HEK293 (cell line): Measurements from ENCODE around the gene TRPV6.
A peak's percentile ranks its signal among the peaks of the same experiment; 100 is the strongest.

Source experiments
- CTCF ChIA-PET: fragments of 350-600 bp; formaldehyde crosslinking; extraction: SDS; loops from one replicate; lab custom pipeline; 2021; ENCODE audit warnings: antibody characterized with exemption; lab: Yijun Ruan, JAX
- POLR2A ChIA-PET: fragments of 300-600 bp; formaldehyde crosslinking; extraction: SDS; loops from one replicate; lab custom pipeline; 2020; ENCODE audit warnings: antibody characterized with exemption, inconsistent platforms; lab: Yijun Ruan, JAX
- H3K27ac ChIP-seq: fragments of 200-500 bp; sonication (Bioruptor generic); 2 replicates; pipeline ENCODE4 v1.5.1; 2014; ENCODE audit warnings: low read depth, low read length, control low read depth, inconsistent platforms; ENCODE audit errors: extremely low read depth
- H3K36me3 ChIP-seq, 2 experiments: fragments of 200-500 bp in 1 of 2; sonication (Bioruptor generic) in 1 of 2; 1 replicate in 1 of 2; 2 replicates in 1 of 2; pipeline ENCODE4 v1.5.1; 2014 to 2017; ENCODE audit warnings: inconsistent platforms in 2 of 2, low read length in 2 of 2; ENCODE audit not compliant: control insufficient read depth in 2 of 2, insufficient read depth in 1 of 2
- H3K4me1 ChIP-seq: fragments of 200-500 bp; sonication (Bioruptor generic); 2 replicates; pipeline ENCODE4 v1.5.1; 2014; ENCODE audit warnings: mild to moderate bottlenecking, low read length, inconsistent platforms; ENCODE audit not compliant: control insufficient read depth, insufficient read depth
- H3K4me3 ChIP-seq: 2 replicates; pipeline ENCODE4 v1.5.1; 2011; ENCODE audit warnings: low read depth, mild to moderate bottlenecking, control low read depth, low read length, moderate library complexity
- H3K9me3 ChIP-seq: fragments of 200-500 bp; sonication (Bioruptor generic); 2 replicates; pipeline ENCODE4 v1.5.1; 2014; ENCODE audit warnings: low read depth, low read length, inconsistent platforms; ENCODE audit not compliant: control insufficient read depth, insufficient read depth
- IKZF3 ChIP-seq: fragments of 450-650 bp; IDR thresholded peaks from 2 replicates; pipeline ENCODE4 v1.5.0; 2018; ENCODE audit warnings: missing biosample characterization, mild to moderate bottlenecking, missing genetic modification characterization, moderate library complexity
- MYNN ChIP-seq: fragments of 450-650 bp; formaldehyde crosslinking; IDR thresholded peaks from 2 replicates; pipeline ENCODE4 v1.5.1; 2016; ENCODE audit warnings: missing biosample characterization, missing genetic modification characterization, borderline replicate concordance
- RBAK ChIP-seq: fragments of 450-650 bp; formaldehyde crosslinking; IDR thresholded peaks from 2 replicates; pipeline ENCODE4 v1.5.1; 2016; ENCODE audit warnings: missing biosample characterization, missing genetic modification characterization
- SCRT2 ChIP-seq: fragments of 450-650 bp; formaldehyde crosslinking; IDR thresholded peaks from 2 replicates; pipeline ENCODE4 v1.5.1; 2016; ENCODE audit warnings: missing biosample characterization, missing genetic modification characterization
- ZFHX2 ChIP-seq: fragments of 450-650 bp; formaldehyde crosslinking; conservative IDR thresholded peaks from 2 replicates; pipeline ENCODE4 v1.5.1; 2016; ENCODE audit warnings: missing biosample characterization, missing genetic modification characterization
- ZNF223 ChIP-seq: fragments of 450-650 bp; formaldehyde crosslinking; IDR thresholded peaks from 2 replicates; pipeline ENCODE4 v1.5.1; 2016; ENCODE audit warnings: missing biosample characterization, missing genetic modification characterization
- ZNF549 ChIP-seq: fragments of 450-650 bp; IDR thresholded peaks from 2 replicates; pipeline ENCODE4 v1.5.1; 2018; ENCODE audit warnings: missing biosample characterization, missing genetic modification characterization, mild to moderate bottlenecking, inconsistent platforms, moderate library complexity
- ZNF558 ChIP-seq: fragments of 450-650 bp; formaldehyde crosslinking; IDR thresholded peaks from 2 replicates; pipeline ENCODE4 v1.5.1; 2016; ENCODE audit warnings: missing biosample characterization, missing genetic modification characterization
- ZNF585B ChIP-seq: fragments of 450-650 bp; formaldehyde crosslinking; IDR thresholded peaks from 2 replicates; pipeline ENCODE4 v1.5.1; 2016; ENCODE audit warnings: missing biosample characterization, missing genetic modification characterization
- ZNF610 ChIP-seq: fragments of 450-650 bp; formaldehyde crosslinking; IDR thresholded peaks from 2 replicates; pipeline ENCODE4 v1.5.1; 2016; ENCODE audit warnings: missing biosample characterization, missing genetic modification characterization, borderline replicate concordance
- ZNF623 ChIP-seq: fragments of 450-650 bp; formaldehyde crosslinking; IDR thresholded peaks from 2 replicates; pipeline ENCODE4 v1.5.1; 2016; ENCODE audit warnings: missing biosample characterization, missing genetic modification characterization
- ZNF629 ChIP-seq: fragments of 450-650 bp; formaldehyde crosslinking; IDR thresholded peaks from 2 replicates; pipeline ENCODE4 v1.5.1; 2017; ENCODE audit warnings: missing biosample characterization, missing genetic modification characterization
- ZNF664 ChIP-seq: fragments of 450-650 bp; formaldehyde crosslinking; IDR thresholded peaks from 2 replicates; pipeline ENCODE4 v1.5.1; 2016; ENCODE audit warnings: missing biosample characterization, missing genetic modification characterization
- ZNF701 ChIP-seq: fragments of 450-650 bp; formaldehyde crosslinking; IDR thresholded peaks from 2 replicates; pipeline ENCODE4 v1.5.1; 2016; ENCODE audit warnings: missing biosample characterization, missing genetic modification characterization
- TF ChIP-seq, protein P1 (sequence below): fragments of 450-650 bp; formaldehyde crosslinking; IDR thresholded peaks from 2 replicates; pipeline ENCODE4 v1.5.1; 2016; ENCODE audit warnings: missing biosample characterization, missing genetic modification characterization
- TF ChIP-seq, protein P2 (sequence below): fragments of 450-650 bp; formaldehyde crosslinking; IDR thresholded peaks from 2 replicates; pipeline ENCODE4 v1.5.1; 2016; ENCODE audit warnings: missing biosample characterization, missing genetic modification characterization
- TF ChIP-seq, protein P3 (sequence below): fragments of 450-650 bp; formaldehyde crosslinking; IDR thresholded peaks from 2 replicates; pipeline ENCODE4 v1.5.1; 2016; ENCODE audit warnings: missing biosample characterization, missing genetic modification characterization
- TF ChIP-seq, protein P4 (sequence below): fragments of 450-650 bp; formaldehyde crosslinking; IDR thresholded peaks from 2 replicates; pipeline ENCODE4 v1.5.1; 2016; ENCODE audit warnings: missing biosample characterization, missing genetic modification characterization, borderline replicate concordance

Gene TRPV6

DNA sequence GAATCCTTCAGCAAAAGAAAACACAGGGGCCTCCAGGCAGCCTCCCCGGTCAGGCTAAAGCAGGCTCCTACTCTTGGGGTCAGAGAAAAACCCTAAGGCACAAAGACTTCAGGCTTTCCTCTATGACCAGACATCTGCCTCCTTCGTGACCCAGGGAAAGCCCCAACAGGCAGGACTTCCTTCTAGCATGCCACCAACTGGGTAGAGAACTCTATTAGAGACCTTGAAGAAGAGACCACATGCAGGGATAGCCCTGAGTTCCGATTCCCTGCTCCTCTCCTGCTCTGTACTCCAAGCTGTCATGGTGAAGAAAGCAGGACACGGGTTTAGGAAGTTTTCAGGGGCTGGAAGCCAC, 1.3 kb downstream of the TRPV6 start (continued):
- TF ChIP-seq, protein P1, sequence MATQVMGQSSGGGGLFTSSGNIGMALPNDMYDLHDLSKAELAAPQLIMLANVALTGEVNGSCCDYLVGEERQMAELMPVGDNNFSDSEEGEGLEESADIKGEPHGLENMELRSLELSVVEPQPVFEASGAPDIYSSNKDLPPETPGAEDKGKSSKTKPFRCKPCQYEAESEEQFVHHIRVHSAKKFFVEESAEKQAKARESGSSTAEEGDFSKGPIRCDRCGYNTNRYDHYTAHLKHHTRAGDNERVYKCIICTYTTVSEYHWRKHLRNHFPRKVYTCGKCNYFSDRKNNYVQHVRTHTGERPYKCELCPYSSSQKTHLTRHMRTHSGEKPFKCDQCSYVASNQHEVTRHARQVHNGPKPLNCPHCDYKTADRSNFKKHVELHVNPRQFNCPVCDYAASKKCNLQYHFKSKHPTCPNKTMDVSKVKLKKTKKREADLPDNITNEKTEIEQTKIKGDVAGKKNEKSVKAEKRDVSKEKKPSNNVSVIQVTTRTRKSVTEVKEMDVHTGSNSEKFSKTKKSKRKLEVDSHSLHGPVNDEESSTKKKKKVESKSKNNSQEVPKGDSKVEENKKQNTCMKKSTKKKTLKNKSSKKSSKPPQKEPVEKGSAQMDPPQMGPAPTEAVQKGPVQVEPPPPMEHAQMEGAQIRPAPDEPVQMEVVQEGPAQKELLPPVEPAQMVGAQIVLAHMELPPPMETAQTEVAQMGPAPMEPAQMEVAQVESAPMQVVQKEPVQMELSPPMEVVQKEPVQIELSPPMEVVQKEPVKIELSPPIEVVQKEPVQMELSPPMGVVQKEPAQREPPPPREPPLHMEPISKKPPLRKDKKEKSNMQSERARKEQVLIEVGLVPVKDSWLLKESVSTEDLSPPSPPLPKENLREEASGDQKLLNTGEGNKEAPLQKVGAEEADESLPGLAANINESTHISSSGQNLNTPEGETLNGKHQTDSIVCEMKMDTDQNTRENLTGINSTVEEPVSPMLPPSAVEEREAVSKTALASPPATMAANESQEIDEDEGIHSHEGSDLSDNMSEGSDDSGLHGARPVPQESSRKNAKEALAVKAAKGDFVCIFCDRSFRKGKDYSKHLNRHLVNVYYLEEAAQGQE (tag by site-specific recombination) = no peak
- TF ChIP-seq ZNF223 (tag by site-specific recombination) = no peak
- TF ChIP-seq, protein P2, sequence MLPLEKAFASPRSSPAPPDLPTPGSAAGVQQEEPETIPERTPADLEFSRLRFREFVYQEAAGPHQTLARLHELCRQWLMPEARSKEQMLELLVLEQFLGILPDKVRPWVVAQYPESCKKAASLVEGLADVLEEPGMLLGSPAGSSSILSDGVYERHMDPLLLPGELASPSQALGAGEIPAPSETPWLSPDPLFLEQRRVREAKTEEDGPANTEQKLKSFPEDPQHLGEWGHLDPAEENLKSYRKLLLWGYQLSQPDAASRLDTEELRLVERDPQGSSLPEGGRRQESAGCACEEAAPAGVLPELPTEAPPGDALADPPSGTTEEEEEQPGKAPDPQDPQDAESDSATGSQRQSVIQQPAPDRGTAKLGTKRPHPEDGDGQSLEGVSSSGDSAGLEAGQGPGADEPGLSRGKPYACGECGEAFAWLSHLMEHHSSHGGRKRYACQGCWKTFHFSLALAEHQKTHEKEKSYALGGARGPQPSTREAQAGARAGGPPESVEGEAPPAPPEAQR = no peak

DNA sequence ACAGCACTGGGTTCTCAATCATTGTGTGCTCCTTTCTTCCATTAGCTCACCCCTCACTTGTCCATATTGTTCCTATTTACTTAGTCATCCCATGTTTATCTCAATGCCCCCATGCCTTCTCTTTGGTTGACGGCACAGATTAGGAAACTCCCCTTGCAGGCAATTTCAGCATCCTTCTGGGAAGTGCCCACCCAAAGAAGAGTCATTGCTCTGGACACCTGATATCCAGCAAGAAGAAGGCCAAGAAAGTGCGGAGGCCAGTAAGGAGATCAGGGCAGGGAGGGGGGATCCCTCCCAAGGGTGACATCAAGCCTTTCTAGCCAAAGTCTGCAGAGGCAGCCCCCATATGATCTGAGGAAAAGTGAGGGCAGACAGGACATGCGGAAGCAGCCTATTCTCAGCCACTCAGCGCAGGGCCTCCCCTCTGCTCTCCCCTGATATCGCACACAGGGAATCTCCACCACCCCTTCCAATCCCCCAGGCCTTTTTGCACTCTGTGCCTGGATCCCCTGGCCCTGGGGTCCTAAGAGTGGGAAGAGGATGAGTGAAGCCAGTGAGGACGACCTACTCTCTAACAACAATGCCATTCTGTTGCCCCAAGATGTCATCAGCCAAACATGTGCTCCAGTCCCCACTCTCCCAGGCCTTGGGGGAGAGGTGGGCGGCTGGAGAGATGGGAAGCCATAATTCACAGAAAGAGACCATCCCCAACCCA, 1.8 kb downstream of the TRPV6 start:
- no peak overlapping the region for H3K27ac ChIP-seq
- ChIA-PET CTCF (interaction anchor here (3.8 kb wide), 1 partner anchor 12 kb away, joined by 26 read pairs; no protein-coding TSS in a partner anchor), POLR2A (interaction anchor here (0.6 kb wide), 1 partner anchor 495 kb away, joined by 5 read pairs; no protein-coding TSS in a partner anchor)
- H3K4me3 ChIP-seq = no peak overlapping the region
- TF ChIP-seq ZFHX2 (0 out of 2 replicates have a peak, but pooled peaks have one; percentile 16), ZNF701 (tag by site-specific recombination) (no peak)
- no peaks in the 10 kb centered on the region for H3K36me3 ChIP-seq
- H3K9me3 ChIP-seq = no peaks in the 10 kb centered on the region
- H3K4me1 ChIP-seq = no peaks in the 10 kb centered on the region

DNA sequence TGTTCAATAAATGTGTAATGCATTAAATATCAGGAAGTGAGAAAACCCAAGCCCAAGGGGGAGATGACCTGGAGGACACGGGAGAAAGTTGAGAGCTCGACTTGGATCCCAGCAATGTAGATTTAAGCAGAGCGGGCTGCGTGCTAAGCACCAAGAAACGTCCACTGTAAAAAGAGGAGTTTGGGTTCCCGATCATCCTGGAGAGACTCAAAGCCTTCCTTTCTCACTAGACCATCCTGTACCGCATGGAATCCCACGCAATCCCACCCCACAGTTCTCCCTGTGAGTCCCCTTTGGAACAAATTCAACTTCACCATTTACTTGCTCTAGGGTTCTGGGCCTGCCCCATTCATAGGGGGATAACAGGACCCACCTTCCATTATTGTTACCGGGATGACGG, 2.4 kb downstream of the TRPV6 start:
- H3K9me3 ChIP-seq = no peaks in the 10 kb centered on the region
- H3K27ac ChIP-seq = no peak overlapping the region
- H3K4me3 ChIP-seq = no peak overlapping the region
- H3K36me3 ChIP-seq = no peaks in the 10 kb centered on the region
- POLR2A ChIA-PET = interaction anchor here (0.6 kb wide), 1 partner anchor 496 kb away, joined by 5 read pairs; no protein-coding TSS in a partner anchor
- CTCF ChIA-PET = interaction anchor here (1.0 to 5.0 kb wide), 4 partner anchors 11 to 119 kb away, joined by 3 to 75 read pairs (median 14); no protein-coding TSS in a partner anchor
- H3K4me1 ChIP-seq = no peaks in the 10 kb centered on the region
- TF ChIP-seq RBAK (no peak), ZNF623 (tag by site-specific recombination) (no peak), ZNF585B (tag by site-specific recombination) (no peak), SCRT2 (tag by site-specific recombination) (no peak), IKZF3 (tag by site-specific recombination) (no peak), ZNF558 (no peak), ZNF664 (tag by site-specific recombination) (no peak), ZNF549 (tag by site-specific recombination) (no peak), ZNF610 (no peak), MYNN (tag by site-specific recombination) (no peak), ZNF629 (no peak)
- TF ChIP-seq, protein P3, sequence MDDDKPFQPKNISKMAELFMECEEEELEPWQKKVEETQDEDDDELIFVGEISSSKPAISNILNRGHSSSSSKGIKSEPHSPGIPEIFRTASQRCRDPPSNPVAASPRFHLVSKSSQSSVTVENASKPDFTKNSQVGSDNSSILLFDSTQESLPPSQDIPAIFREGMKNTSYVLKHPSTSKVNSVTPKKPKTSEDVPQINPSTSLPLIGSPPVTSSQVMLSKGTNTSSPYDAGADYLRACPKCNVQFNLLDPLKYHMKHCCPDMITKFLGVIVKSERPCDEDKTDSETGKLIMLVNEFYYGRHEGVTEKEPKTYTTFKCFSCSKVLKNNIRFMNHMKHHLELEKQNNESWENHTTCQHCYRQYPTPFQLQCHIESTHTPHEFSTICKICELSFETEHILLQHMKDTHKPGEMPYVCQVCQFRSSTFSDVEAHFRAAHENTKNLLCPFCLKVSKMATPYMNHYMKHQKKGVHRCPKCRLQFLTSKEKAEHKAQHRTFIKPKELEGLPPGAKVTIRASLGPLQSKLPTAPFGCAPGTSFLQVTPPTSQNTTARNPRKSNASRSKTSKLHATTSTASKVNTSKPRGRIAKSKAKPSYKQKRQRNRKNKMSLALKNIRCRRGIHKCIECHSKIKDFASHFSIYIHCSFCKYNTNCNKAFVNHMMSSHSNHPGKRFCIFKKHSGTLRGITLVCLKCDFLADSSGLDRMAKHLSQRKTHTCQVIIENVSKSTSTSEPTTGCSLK (tag by site-specific recombination) = no peak
- TF ChIP-seq, protein P4, sequence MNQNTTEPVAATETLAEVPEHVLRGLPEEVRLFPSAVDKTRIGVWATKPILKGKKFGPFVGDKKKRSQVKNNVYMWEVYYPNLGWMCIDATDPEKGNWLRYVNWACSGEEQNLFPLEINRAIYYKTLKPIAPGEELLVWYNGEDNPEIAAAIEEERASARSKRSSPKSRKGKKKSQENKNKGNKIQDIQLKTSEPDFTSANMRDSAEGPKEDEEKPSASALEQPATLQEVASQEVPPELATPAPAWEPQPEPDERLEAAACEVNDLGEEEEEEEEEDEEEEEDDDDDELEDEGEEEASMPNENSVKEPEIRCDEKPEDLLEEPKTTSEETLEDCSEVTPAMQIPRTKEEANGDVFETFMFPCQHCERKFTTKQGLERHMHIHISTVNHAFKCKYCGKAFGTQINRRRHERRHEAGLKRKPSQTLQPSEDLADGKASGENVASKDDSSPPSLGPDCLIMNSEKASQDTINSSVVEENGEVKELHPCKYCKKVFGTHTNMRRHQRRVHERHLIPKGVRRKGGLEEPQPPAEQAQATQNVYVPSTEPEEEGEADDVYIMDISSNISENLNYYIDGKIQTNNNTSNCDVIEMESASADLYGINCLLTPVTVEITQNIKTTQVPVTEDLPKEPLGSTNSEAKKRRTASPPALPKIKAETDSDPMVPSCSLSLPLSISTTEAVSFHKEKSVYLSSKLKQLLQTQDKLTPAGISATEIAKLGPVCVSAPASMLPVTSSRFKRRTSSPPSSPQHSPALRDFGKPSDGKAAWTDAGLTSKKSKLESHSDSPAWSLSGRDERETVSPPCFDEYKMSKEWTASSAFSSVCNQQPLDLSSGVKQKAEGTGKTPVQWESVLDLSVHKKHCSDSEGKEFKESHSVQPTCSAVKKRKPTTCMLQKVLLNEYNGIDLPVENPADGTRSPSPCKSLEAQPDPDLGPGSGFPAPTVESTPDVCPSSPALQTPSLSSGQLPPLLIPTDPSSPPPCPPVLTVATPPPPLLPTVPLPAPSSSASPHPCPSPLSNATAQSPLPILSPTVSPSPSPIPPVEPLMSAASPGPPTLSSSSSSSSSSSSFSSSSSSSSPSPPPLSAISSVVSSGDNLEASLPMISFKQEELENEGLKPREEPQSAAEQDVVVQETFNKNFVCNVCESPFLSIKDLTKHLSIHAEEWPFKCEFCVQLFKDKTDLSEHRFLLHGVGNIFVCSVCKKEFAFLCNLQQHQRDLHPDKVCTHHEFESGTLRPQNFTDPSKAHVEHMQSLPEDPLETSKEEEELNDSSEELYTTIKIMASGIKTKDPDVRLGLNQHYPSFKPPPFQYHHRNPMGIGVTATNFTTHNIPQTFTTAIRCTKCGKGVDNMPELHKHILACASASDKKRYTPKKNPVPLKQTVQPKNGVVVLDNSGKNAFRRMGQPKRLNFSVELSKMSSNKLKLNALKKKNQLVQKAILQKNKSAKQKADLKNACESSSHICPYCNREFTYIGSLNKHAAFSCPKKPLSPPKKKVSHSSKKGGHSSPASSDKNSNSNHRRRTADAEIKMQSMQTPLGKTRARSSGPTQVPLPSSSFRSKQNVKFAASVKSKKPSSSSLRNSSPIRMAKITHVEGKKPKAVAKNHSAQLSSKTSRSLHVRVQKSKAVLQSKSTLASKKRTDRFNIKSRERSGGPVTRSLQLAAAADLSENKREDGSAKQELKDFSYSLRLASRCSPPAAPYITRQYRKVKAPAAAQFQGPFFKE = no peak
